GM21786 (cell line): ENCODE results near the gene LAMC1.
"Not testable (repeated sequence)": the region's sequence is repeated elsewhere in the genome, so short reads cannot be mapped to it uniquely, and the experiment has no call there.

Source experiments
- ATAC-seq: cut with Tn5 transposase; IDR thresholded peaks from one replicate; pipeline ENCODE4 v1.9.1; 2021; ENCODE audit not compliant: unreplicated experiment

LAMC1 gene

DNA sequence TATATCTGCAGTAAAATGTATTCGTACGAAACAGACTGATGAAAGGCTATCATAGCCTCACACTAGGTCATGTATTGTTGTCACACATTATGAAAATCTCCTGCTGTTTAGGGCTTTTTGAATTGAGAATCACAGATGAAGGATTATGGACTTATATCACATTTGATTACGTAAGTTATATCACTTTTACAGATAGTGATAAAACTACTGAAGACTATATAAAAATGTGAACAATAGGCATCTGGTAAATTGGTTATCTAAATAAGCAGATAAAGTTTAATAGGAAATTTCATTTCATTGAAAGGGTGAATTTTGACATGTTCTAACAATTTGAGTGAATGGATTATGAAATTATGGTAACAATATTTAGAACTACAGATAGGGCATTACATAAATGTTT, 20.0 kb downstream of the LAMC1 start:
- no peak for ATAC-seq

DNA sequence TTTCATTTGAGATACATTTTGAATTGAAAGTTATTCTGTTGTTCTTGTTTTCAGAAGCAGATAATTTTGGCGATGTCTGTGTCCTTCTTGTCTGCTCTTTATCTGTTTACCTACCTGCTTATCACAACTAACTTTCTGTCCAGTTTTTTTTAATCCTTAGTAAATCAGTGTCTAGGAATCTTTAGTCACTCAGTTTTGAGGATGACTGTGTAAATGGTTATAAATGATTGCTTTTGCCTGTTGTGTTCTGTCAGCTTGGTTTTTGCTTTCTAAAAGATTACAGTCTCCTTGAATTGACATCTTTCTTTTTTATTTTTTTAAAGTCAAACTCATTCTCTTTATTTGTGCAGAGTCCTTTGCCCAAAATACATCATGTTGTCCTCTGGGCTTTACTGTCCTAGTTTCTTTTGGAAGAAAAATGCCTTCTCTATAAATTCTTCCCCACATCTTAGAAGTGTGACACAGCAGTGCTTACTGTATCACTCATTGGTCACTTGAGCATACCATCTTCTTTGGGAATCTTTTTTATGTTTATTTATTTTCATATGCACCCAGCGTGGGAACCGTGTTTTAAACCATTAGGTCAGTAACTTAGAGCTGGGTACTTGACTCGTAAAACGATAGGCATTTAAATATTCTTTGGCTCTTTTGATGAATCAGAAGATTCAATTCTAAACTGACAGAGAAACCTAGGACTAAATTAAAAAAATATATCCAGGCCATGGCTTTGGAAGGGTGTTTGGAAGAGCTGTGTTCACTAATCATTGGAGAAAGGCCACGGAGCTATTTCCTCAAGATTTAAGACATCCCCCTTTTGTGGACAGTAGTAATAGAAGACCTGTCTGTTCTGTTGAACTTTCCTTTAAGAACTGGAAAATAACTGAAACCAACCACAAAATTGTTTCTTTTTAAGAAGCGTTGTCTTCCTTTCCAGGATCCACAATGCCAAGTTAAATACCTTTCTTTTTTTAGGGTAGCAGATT, 20.9 kb downstream of the LAMC1 start:
- no peak for ATAC-seq

DNA sequence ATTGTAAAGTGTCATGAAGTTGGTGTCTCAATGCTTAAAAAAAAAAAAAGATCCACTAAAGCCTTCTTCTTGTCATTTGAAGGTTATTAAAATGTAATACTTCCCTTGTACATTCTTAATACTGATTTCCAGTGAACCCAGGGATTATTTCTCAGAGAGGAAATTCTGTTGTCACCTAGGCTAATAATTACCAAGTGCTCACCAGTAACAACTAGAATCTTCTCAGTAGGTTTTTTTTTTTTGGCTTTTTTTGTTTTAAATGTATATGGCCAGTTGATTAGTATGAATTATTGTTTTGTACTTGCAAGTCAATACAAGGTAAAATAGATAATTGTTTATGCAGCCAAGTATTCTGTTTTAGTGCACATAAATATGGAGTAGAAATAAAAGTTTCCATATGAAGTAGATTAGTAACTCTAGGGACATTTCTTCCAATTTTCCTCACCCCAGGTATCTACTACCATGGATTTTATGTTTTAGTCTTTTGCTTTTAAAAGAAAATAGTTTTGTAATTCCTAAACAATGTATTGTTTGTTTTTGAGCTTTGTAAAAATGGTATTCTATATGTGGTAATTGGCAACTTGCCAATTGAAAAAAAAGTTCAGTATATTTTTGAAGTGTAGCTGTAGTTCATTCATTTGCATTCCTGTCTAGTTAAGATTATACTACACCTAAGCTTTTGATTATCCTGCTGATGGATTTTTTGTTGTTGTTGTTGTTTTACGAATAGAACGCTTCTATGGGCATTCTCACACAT, 21.9 kb downstream of the LAMC1 start:
- ATAC-seq, result no peak

- ATAC-seq, result peak; percentile 100
Observed at GRCh38 chr1:183048087-183049085, 25.2 kb downstream of the LAMC1 start.

GRCh38 chr1:183051546-183051945, 28.3 kb downstream of the LAMC1 start:
- ATAC-seq, result no peak

GRCh38 chr1:183052861-183053260, 29.6 kb downstream of the LAMC1 start:
- ATAC-seq, result no peak

- ATAC-seq, result no peak
Observed at GRCh38 chr1:183058851-183059502, 35.8 kb downstream of the LAMC1 start.

DNA sequence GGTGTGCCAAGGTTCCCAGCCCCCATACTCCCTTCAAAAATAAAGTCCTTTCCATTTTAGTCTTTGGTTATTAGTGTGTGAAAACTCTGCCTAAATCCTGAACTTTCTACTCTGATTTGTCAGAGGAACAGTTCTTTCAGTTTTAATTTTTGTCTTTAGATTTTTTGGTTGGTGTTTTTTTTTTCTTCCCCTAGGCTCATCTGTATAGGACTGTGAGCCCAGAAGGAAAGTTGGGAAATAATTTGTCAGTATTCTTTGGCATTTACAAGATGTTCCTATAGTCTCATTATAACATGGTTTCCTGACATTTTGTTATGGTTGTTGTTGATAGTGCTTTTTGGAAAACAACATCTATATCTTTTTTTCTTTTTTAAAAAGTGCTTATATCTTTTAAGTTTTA, 38.0 kb downstream of the LAMC1 start:
- no peak for ATAC-seq

DNA sequence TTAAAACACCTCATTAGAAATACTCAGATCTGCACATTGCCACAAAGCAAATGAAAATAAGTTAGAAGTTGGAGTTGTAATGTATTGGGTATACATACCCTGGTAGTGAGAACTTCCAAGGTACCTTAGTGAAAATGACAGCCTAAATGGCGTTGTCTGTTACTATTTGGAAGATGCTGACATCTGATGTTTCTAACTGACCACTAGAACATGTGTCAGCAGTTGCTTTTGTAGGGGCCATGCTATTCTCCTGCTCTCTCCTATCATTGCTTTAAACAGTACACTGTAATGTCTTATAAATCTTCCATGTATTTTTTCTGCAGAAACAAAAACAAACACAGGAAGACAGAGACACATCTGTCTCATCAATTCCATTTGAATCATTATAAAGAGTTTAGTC, 40.1 kb downstream of the LAMC1 start:
- ATAC-seq, result no peak

- no peak for ATAC-seq
Observed at GRCh38 chr1:183065168-183065706, 42.0 kb downstream of the LAMC1 start.

DNA sequence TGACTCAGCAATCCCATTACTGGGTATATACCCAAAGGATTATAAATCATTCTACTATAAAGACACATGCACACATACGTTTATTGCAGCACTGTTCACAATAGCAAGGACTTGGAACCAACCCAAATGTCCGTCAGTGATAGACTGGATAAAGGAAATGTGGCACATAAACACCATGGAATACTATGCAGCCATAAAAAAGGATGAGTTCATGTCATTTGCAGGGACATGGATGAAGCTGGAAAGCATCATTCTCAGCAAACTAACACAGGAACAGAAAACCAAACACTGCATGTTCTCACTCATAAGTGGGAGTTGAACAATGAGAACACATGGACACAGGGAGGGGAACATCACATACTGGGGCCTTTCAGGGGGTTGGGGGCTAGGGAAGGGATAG, 43.2 kb downstream of the LAMC1 start:
- ATAC-seq, result not testable (repeated sequence)

DNA sequence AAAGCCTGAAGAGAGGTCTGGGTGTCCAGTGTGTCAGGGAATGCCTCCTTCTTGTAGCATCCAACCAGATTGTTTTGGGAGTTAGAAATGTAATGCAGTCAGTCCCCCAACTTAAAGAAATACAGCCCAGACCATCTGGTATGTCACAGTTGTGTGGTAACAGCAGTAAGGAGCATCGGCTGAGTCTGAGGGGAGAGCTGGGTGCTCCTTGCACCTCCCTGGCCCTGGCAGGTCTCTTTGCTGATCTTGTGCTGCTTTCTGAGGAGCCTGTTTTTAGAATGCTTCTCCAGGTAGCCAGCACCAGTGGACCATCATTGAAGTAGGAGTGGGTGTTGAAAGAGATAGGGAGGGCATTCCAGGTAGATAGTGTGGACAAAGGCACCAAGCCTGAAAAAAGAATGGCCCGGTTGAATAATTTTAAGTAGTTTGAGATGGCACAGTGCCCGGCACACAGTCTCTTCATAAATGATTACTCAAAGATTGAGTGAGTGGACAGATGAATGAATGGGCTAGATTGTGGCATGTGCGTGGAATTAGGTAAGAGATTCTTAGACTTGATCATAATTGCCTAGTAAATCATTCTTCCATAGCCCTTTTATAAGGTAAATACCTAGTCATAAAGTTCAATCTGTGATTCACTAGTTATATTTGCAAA, 46.5 kb downstream of the LAMC1 start:
- no peak for ATAC-seq

- ATAC-seq, result no peak
Observed at GRCh38 chr1:183070234-183070922, 47.2 kb downstream of the LAMC1 start.

- peak; percentile 85 for ATAC-seq
Observed at GRCh38 chr1:183070923-183071618, 47.9 kb downstream of the LAMC1 start.

GRCh38 chr1:183072595-183072994, 49.4 kb downstream of the LAMC1 start:
- ATAC-seq, result not testable (repeated sequence)

DNA sequence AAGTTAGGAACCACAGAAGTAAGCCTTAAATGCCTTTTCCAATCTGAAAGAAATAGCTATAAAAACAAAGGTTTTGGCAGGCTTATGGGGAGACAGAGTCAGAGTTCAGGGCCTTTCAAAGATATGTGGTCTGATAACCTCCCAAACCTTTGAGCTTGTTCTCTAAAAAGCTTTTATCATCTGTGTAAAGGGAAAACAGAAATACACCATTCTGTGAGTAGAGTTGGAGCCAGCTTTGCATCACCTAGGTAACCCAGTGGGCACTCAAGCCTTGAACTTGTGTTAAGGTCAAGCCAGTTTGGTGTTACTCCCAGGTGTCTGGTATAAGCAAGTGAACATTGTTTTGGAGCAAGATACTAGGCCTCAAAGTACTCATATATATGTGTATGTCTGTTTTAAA, 50.1 kb downstream of the LAMC1 start:
- no peak for ATAC-seq

GRCh38 chr1:183074215-183074614, 51.0 kb downstream of the LAMC1 start:
- ATAC-seq, result no peak

GRCh38 chr1:183075861-183076260, 52.6 kb downstream of the LAMC1 start:
- no peak for ATAC-seq
